Lung microvascular endothelial cell (primary cell): ENCODE results near the gene USP34. TPM values are rescaled to one million over a fixed set of nuclear protein-coding genes. Genes with fewer than 3 reads are reported as not detected.
"Not testable (repeated sequence)": the region's sequence is repeated elsewhere in the genome, so short reads cannot be mapped to it uniquely, and the experiment has no call there.

ENCODE experiments used
- DNase-seq, 2 donors: peaks; one replicate each; pipeline versions ENCODE4 v3.0.0 to v3.0.0-alpha.2; 2010; ENCODE audit warnings: low read depth in 2 of 2
- total RNA-seq: library from RNA; depleted of rRNA; stranded (reverse); fragments of >200 nt; gene quantifications from 2 replicates; pipeline ENCODE4 v1.2.1, GENCODE V29; 2014

The USP34 gene
- total RNA-seq, 1 donor from 2014 or later: 91.5 TPM

DNA sequence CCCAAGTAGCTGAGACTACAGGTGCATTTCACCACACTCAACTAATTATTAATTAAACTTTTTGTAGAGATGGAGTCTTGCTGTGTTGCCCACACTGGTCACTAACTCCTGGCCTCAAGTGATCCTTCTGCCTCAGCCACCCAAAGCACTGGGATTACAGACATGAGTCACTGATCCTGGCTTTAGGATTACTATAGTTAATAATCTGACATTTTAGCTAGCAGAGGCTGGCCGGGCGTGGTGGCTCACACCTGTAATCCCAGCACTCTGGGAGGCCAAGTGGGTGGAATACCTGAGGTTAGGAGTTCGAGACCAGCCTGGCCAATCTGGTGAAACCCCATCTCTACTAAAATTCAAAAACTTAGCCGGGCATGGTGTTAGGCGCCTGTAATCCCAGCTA is 39.5 kb downstream of the USP34 start:
- no peak for DNase-seq

DNA sequence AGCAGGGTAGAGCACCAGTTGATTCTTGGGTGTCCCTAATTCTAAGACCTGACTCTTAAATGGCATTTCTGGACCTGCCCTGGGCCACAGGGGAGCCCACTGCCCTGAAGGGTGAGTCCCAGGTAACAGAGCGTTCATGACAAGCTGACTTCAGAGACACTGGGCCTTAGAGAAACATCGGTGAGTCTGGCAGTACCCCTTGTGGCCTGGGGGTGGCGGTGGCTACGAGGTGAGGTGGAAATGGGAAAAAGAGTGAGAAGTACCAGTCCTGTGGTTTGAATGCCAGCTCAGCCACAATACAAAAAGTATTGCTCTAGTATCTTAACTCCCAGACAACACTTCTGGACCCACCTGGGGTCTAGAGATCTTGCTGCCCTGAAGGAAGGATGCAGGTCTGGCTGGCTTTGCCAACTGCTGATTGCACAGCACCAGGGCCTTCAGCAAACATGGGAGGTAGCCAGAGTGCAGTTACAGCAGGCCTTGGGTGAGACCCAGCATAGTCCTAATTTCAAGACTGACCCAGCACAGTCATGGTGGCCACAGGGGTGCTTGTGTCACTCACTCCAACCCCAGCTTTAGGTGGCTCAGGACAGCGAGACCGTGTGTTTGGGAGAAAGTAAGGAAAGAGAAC is 44.5 kb downstream of the USP34 start:
- DNase-seq: peak; percentile 51 to 72

DNA sequence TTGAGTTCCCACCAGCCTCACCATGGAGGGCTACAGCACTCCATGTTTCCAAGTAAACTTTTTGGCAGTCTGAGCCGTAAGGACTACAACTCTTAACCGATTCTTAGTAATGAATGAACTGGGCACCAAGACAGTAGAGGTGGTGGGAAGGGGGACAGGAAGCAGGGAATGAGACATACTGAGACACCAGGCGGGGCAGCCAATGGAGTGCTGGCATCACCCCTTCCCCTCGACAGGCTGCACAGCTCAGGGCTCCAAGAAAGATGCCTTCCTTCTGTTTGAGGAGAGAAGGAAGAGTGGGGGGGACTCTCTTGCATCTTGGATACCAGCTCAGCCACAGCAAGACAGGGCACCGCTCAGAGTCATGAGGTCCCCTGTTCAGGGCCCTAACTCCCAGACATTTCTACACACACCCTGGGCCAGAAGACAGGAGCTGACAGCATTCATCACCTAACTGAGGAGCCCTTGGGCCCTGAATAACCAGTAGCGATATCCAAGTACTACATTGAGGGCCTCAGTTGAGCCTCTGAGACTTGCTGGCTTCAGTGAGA is 45.2 kb downstream of the USP34 start:
- DNase-seq: peak in 1 of 2 donors; percentile 45

DNA sequence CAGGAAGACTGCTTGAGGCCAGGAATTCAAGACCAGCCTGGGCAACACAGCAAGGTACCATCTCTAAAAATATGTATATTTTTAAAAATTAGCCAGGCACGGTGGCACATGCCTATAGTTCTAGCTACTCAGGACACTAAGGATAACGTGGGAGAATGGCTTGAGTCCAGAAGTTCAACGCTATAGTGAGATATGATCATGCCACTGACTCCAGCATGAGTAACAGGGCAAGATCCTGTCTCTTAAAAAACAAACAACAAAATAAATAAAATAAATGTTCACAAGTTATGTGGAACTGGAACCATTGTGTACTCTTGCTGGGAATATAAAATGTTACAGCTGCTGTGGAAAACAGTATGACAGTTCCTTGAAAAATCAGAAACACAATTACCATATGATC is 47.2 kb downstream of the USP34 start:
- DNase-seq: peak in 1 of 2 donors; percentile 82

DNA sequence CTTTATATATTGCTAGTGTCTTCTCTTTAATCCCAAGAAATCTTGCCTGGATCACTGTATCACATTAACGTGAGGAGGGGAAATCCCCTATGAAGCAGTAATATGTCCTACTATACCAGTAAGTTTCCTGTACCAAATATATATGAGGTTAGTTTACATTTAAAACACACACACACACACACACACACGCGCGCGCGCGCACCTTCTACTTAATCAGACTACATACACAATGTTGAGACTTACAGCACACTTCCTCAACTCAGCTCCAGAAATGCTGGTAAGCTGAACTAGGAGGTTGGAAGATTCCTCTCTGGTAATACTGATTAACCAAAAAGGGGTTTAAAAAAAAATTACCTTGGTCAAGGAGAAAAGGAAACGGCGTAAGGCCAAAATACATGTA is 49.3 kb downstream of the USP34 start:
- DNase-seq: no peak

DNA sequence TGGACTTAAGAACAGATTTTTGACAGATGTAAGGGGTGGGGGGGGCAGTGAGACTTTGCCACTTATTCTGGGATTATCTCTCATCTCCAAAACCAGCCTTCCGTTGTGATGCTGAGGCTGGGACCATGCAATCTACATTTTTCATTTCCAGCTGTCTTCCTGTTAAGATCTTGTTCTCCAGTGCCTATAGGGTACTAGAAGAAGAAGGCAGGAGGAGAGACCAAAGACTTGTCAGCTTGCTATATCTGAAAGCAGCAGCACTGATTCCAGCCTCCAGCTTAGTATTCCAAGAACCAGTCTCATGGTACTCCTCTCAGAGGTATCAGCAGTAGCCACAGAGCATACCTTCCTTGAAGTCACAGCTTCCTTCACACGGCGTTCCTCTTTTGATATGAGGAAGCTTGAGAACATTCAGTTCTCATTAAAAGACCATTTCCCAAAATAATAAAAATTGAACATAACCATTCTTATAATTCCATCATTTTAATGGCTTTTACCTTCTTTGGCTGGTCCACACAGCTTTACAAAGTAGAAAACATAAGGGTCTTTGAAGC is 49.8 kb downstream of the USP34 start:
- DNase-seq: no peak

DNA sequence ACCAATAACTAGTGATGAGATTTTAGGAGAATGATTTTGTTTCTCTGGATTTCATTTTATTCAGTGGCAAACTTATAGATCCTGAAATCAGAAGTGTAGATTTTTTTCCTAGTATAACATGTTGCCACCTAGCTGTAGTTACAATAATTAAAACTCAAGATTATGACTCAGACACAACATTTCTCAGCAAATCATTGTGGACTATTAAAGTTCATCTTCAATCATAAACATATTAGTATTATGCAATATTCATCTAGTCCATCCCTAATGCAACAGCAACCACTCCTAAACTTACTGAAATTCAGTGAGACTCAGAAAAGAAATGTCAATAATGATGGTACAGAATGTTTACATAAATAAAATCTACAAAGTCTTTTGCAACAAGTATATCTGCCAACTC is 51.3 kb downstream of the USP34 start:
- no peak for DNase-seq

DNA sequence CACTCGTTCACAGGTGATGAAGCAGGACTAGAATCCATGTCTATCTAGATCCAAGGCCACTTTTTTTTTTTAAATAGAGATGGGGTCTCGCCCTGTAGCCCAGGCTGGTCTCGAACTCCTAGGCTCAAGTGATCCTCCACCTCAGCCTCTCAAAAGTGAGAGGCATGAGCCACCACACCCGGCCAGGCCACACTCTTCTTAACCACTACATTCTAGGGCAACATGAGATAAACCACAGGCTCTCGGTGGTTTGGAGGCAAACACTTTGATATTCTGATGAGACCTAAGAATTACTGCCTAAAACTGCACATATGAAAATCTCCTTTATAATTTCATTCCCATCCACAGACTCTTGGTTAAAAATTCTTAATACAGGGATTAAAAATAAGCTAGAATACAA is 51.8 kb downstream of the USP34 start:
- no peak for DNase-seq

DNA sequence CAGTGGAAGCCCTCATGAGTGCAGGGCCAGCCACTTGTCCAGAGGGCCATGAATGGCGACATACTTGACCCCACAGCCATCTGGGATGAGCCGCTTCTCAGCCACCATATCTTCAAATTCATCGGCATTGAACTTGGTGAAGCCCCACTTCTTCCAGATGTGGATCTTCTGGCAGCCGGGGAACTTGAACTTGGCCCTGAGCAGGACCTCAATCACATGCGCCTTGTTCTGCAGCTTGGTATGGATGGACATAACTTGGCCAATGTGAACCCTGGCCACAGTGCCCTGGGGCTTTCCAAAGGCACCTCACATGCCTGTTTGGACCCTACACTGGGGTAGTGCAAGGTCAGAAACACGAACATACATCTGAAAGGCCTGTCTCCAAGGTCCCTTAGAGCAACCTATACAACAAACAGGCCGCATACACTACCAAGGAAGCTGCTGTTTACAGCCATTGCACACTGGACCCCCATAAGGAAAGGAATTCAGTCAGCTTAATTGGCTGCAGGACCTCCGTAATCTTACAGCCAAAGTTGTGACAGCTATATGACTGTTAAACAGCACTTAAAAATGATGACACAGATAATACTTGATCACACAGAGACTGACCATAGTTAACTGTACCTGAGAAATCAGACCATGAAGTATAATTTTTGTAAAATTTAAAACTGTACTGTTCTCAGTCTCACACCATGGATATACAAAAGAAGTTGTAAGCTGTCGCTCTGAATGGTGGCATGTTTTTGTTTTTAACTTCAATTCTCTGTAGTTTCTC is 53.8 kb downstream of the USP34 start:
- no peak for DNase-seq

DNA sequence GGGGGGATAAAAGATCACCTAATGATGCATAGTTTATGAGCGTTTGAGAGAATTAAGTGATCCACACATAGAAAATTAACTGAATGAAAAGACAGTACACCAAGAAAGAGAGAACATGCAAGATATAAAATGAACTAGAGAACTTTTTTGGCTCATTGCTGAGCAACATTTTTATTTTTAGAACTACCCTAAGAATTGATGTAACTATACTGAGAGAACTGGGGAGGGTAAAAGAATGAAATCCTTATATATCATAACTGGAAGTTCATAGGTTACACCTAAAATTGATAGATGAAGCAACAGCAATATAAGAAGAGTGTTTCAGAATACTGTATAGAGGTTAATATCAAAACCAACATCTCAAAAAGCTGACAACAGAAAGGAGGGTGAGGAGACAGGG is 55.6 kb downstream of the USP34 start:
- DNase-seq: no peak

DNA sequence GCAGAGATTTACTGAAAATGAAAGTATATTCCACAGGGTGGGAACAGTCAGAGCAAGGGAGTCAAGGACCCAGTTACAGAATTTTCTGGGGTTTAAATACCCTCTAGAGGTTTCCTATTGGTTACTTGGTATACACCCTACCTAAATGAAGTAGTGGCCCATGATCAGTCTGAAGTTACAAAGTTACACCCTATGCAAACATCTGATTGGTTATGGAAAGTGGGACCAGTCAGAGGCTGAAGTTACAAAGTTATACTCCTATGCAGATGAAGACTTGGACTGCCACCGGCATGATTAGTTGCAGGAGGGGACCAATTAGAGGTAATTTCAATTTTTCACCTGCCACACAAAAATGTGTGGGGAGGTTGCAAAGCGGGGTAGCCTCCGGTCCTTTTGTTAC is 56.2 kb downstream of the USP34 start:
- no peak for DNase-seq

DNA sequence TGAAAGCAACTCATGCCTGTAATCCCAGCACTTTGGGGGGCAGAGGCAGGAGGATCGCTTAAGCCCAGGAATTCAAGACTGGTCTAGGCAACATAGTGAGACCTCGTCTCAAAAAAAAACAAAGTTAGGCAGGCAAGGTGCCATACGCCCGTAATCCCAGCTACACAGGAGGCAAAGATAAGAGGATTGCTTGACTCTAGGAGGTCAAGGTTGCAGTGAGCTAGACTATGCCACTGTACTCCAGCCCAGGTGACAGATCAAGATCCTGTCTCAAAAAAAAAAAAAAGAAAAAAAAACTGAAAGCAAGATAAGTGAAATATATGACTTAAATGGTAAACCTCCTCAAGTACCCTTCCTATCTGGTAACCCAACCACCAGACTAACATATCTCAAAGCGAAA is 59.8 kb downstream of the USP34 start:
- DNase-seq: no peak

DNA sequence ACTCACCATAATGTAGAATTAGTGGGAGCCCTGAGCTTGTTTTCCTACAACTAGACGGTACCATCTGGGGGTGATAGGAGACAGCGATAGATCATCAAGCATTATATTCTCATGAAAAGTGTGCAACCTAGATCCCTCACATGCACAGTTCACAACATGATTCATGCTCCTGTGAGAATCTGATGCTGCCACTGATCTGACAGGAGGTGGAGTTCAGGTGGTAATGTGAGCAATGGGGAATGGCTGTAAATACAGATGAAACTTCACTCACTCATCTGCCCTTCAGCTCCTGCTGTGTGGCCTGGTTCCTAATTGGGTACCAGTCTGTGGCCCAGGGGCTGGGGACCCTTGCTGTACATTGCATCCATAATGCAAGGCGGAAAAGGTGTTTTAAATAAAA is 60.7 kb downstream of the USP34 start:
- no peak for DNase-seq

DNA sequence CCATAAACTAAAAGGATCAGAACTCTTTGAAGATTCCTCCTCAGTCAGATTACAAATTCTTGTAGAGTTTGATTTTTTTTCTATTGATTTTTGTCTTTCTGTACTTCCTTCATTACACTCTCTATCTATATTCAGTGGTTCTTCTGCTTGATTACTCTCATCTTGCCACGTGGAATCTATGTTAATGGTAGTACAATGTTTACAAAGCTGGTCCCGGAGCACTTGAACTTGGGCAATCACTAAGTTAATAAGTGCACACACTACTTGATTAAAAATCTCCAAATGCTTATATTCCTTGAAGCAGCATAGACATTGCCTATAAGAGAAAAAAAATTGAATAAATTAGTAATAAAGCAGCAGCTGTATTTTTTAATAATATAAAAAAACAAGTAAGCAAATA is 65.1 kb downstream of the USP34 start:
- no peak for DNase-seq

DNA sequence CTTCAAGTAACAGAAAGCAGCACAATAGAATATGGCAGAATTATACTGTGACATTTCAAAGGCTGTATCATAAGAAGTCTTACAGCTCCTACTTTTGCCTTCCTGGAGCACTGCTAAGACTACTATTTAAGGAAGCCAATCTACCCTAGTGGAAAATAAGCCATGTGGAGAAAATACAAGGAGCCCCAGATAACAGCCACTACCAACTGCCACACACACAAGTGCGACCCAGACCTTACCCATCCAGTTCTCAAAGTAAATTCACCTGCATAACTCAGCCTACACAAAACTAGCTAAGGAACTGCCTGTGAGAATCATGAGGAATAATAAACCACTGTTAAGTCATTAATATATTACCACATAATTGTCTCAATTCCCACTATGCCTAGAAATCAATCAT is 66.4 kb downstream of the USP34 start:
- no peak for DNase-seq

DNA sequence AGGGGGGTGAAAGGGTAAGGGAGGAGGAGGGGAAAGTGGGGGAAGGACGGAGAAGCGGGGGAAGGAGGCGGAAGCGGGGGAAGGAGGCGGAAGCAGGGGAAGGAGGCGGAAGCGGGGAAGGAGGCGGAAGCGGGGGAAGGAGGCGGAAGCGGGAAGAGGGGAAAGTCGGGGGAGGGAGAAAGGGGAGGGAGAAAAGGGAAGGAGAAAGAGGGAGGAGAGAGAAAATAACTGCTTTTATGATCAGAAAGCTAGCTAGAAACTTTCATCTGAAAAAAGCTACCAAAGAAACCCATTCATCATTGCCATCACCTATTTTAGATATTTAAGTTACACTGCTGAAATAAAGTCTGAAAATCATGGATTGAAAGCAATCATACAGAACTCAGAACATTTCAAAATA is 72.5 kb downstream of the USP34 start:
- DNase-seq: no peak

DNA sequence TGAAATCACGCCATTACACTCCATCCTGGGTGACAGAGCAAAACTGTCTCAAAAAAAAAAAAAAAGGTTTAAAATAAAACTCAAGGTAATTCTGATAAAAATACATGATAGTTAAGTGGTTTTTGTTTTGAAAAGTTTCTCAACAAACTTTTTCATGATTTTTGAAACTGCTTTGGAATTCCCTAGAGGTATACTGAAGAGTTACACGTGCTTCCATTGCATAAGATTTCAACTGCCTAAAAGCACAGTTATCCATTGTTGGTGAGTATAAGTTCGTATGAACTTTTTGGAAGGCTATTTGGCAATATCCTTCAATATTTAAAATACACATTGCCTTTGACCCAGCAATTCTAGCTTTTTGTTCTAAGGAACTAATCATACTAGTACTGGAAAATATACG is 74.9 kb downstream of the USP34 start:
- DNase-seq: no peak

DNA sequence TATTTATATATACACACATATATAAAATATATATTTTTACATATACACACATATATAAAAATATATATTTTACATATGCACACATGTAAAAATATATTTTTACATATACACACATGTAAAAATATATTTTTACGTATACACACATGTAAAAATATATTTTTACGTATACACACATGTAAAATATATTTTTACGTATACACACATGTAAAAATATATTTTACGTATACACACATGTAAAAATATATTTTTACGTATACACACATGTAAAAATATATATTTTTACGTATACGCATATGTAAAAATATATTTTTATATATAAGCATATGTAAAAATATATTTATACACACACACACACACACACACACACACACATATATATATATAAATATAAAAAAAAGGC is 83.3 kb downstream of the USP34 start:
- not testable (repeated sequence) for DNase-seq

DNA sequence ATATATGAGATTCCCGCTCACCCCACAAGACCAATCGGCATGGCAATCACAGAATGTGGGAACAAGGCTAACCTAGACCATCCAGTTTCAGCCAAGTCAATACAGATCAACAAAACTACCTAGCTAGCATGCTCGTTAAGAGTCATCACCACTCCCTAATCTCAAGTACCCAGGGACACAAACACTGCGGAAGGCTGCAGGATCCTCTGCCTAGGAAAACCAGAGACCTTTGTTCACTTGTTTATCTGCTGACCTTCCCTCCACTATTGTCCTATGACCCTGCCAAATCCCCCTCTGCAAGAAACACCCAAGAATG is 90.0 kb downstream of the USP34 start:
- not testable (repeated sequence) for DNase-seq

DNA sequence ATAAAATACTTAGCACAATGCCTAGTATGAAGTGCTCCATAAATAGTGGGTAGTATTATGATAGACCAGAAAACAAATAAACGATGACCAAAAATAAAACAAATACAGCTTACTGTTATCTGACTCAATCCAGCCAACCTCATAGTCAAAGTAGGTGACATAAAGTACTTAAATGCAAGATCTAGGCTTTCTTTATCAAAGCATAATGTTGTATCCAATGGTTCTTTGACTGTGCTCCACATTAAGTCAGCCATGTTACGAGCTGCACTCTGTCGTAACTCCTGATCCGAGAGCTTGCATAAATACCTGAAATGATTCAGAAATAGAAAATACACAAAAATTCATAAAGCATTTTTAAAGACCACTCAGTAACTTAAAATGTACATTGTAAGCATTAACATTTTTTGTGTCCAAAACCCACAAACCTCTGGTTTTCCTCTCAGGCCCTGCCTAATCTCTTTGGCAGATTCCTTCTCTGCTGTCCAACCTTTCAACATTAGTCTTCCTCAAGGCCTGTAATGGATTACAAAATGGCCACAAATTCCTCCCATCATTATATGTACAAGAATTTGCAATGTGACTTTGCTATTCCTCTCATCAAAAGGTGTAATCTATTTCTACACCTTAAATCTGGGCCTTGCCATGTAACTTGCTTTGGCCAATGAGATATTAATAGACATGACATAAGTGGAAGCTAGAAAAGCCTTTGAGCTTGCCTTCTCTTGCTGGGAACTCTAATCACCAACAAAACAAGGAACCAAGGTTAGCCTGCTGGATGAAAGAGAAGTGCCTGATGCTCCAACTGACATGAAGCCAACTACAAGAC is 90.6 kb downstream of the USP34 start:
- no peak for DNase-seq

DNA sequence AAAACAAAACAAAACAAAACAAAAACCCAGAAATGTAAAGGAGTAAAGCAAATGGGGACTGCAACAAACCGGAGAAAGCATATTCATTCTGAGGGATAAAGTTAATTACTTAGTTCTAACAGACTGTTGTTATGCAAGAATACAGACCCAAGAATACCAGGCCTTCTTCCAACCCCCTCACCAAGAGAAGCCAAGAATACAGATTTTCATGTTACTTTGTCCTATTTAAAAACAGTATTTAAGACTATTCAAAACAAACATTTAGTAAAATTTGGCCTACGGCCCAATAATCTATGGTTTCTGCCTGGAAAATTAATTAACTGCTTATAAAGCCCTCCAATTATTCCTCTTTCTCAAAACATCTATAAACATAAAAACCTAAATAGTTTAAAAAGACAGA is 91.4 kb downstream of the USP34 start:
- no peak for DNase-seq

DNA sequence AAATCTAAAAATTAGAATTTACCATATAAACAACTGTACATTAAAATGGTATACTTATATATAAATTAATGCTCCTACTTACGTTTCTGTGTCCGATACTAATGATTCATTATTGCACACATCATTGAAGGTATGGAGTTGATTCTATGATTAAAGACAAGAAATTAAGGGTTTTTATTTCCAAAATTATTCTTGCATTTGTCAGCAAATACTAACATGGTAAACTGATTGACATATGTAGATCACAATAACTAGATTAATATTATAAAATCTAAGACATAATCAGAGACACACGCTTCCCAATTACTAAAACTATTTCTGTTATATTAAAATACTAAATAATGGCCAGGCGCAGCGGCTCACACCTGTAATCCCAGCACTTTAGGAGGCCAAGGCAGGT is 92.6 kb downstream of the USP34 start:
- no peak for DNase-seq
